K562 (cell line): ENCODE results near the gene SERPINF2. TPM values are rescaled to one million over a fixed set of nuclear protein-coding genes. Genes with fewer than 3 reads are reported as not detected.

ENCODE experiments used
- ATAC-seq: fragments of 200-7000 bp; cut with Tn5 transposase; 3 replicates; pipeline ENCODE4 v1.9.1; 2020; ENCODE audit warnings: moderate library complexity
- BruUV-seq: library from RNA; stranded (reverse); fragments of 400-500 nt; replicated peaks from 2 replicates; lab custom pipeline; 2021; lab: Mats Ljungman, UMichigan
- CTCF ChIA-PET: fragments of 300-600 bp; formaldehyde crosslinking; extraction: SDS; loops from one replicate; lab custom pipeline; 2021; ENCODE audit warnings: low intra/inter-chr PET ratio; lab: Yijun Ruan, JAX
- POLR2A ChIA-PET: fragments of 300-600, 350-650 bp; sonication (Branson Sonifier 250); formaldehyde crosslinking; extraction: SDS; loops from one replicate; lab custom pipeline; 2021; ENCODE audit warnings: antibody characterized with exemption, inconsistent platforms; lab: Yijun Ruan, JAX
- DNase-seq, 4 experiments: peaks; one replicate each; pipeline versions ENCODE4 v3.0.0 to v3.0.0-alpha.2; 2011 to 2018; ENCODE audit warnings: low spot score in 3 of 4, mixed read lengths in 3 of 4; ENCODE audit errors: extremely low read depth in 1 of 4
- FAIRE-seq: peaks from 2 replicates; lab custom pipeline; 2011; peaks lifted over from hg19 to GRCh38; lab: Jason Lieb, UNC
- H2AFZ ChIP-seq: 2 replicates; pipeline ENCODE4 v1.6.0; 2011; ENCODE audit warnings: low read depth, low read length, control low read depth, inconsistent platforms
- H3K27ac ChIP-seq: fragments of 200-600 bp; 3 replicates; pipeline ENCODE4 v1.8.0; 2011; ENCODE audit warnings: low read depth, mild to moderate bottlenecking, control low read depth, inconsistent platforms, low read length, moderate library complexity, mixed read lengths; ENCODE audit errors: extremely low read depth
- H3K27me3 ChIP-seq, 2 experiments: fragments of 300-600 bp in 1 of 2; 2 replicates in 1 of 2; 3 replicates in 1 of 2; pipeline versions ENCODE4 v1.6.0 to v1.8.0; 2011; ENCODE audit warnings: inconsistent platforms in 2 of 2, low read length in 2 of 2, mild to moderate bottlenecking in 1 of 2, mixed read lengths in 1 of 2, moderate library complexity in 1 of 2; ENCODE audit not compliant: control insufficient read depth in 2 of 2, insufficient read depth in 2 of 2
- H3K36me3 ChIP-seq: fragments of 300-600 bp; 3 replicates; pipeline ENCODE4 v1.8.0; 2011; ENCODE audit warnings: mild to moderate bottlenecking, low read length, inconsistent platforms; ENCODE audit not compliant: control insufficient read depth, insufficient read depth
- H3K4me1 ChIP-seq, 2 experiments: fragments of 200-600 bp in 1 of 2; replicated peaks in 1 of 2; 2 replicates in 1 of 2; 3 replicates in 1 of 2; pipeline versions ENCODE4 v1.5.1 to v1.8.0; 2011; ENCODE audit warnings: inconsistent platforms in 2 of 2, low read length in 2 of 2, mild to moderate bottlenecking in 1 of 2, mixed read lengths in 1 of 2, moderate library complexity in 1 of 2; ENCODE audit not compliant: control insufficient read depth in 2 of 2, insufficient read depth in 2 of 2
- H3K4me2 ChIP-seq: 2 replicates; pipeline ENCODE4 v1.6.1; 2011; ENCODE audit warnings: low read length, control low read depth, inconsistent platforms, mixed read lengths; ENCODE audit not compliant: insufficient read depth
- H3K4me3 ChIP-seq: fragments of 200-600 bp; sonication (generic), shearing (Covaris generic); 2 replicates; pipeline ENCODE4 v1.5.1; 2016; ENCODE audit warnings: control low read depth, inconsistent platforms
- H3K79me2 ChIP-seq: fragments of 200-600 bp; 3 replicates; pipeline ENCODE4 v1.8.0; 2011; ENCODE audit warnings: low read length, inconsistent platforms; ENCODE audit not compliant: control insufficient read depth, insufficient read depth
- H3K9ac ChIP-seq, 2 experiments: 2 replicates each; pipeline versions ENCODE4 v1.6.0 to v1.6.1; 2011; ENCODE audit warnings: low read depth in 2 of 2, low read length in 2 of 2, control low read depth in 1 of 2, inconsistent platforms in 1 of 2, mild to moderate bottlenecking in 1 of 2, mixed read lengths in 1 of 2; ENCODE audit not compliant: insufficient read depth in 1 of 2
- H3K9me1 ChIP-seq: one replicate; pipeline ENCODE4 v1.6.0; 2011; ENCODE audit warnings: inconsistent platforms, mild to moderate bottlenecking, low read length, moderate library complexity; ENCODE audit not compliant: control insufficient read depth, insufficient read depth
- H3K9me3 ChIP-seq: replicated peaks from 2 replicates; pipeline ENCODE4 v1.5.1; 2011; ENCODE audit warnings: low read depth, low read length, inconsistent platforms; ENCODE audit not compliant: control insufficient read depth, insufficient read depth
- H4K20me1 ChIP-seq: replicated peaks from 2 replicates; pipeline ENCODE4 v1.6.1; 2011; ENCODE audit warnings: low read length, inconsistent platforms, mixed read lengths; ENCODE audit not compliant: control insufficient read depth, insufficient read depth
- POLR2G ChIP-seq: fragments of 200-400 bp; formaldehyde crosslinking; IDR thresholded peaks from 2 replicates; pipeline ENCODE4 v1.6.1; 2017; ENCODE audit warnings: low read depth, mild to moderate bottlenecking, antibody characterized with exemption, low read length, moderate library complexity
- PRDM10 ChIP-seq: fragments of 450-650 bp; IDR thresholded peaks from 2 replicates; pipeline ENCODE4 v1.6.1; 2018; ENCODE audit not compliant: partially characterized antibody
- SNRNP70 ChIP-seq: fragments of 200-400 bp; formaldehyde crosslinking; optimal IDR thresholded peaks from 2 replicates; pipeline ENCODE3; 2017; ENCODE audit warnings: low read depth, low read length
- ZBTB12 ChIP-seq: fragments of 250-450 bp; sonication (Bioruptor Pico); IDR thresholded peaks from 2 replicates; pipeline ENCODE4 v1.4.0; 2020
- ZNF263 ChIP-seq: sonication (generic); formaldehyde crosslinking; IDR thresholded peaks from 2 replicates; pipeline ENCODE4 v1.8.0; 2022; ENCODE audit warnings: mild to moderate bottlenecking, missing genetic modification reagents, borderline replicate concordance
- WGBS: fragments of 100-300 bp; shearing (Covaris generic); methylation state at CpG from one replicate; pipeline ENCODE4 v1.1.6; 2016; ENCODE audit warnings: low coverage, mixed read lengths; ENCODE audit not compliant: insufficient coverage; ENCODE audit errors: missing lambda C conversion rate; 5-methylcytosine and 5-hydroxymethylcytosine counted together
- in situ Hi-C: fragments of 300-500 bp; cut with MboI; formaldehyde crosslinking; loops from 4 replicates; pipeline ENCODE4 v1.15.0; 2018; ENCODE audit warnings: inconsistent platforms, mixed read lengths
- intact Hi-C: fragments of 100-400 bp; cut with micrococcal nuclease; formaldehyde crosslinking; loops from 2 replicates; pipeline ENCODE4 v1.14.2; 2022
- polyA plus RNA-seq, 8 experiments: library from polyadenylated mRNA; depleted of rRNA in 4 of 8; stranded (reverse) in 5 of 8; unstranded in 3 of 8; fragments of >200 nt; fragmentation: Nextera tagmentation in 2 of 8; fragmentation: Illumina TruSeq in 1 of 8; extraction: Ambion mirVana in 2 of 8; extraction: Trizol in 1 of 8; gene quantifications; 2 replicates each; pipeline versions ENCODE4 v1.2.1 to v1.2.3, GENCODE V29; 2011 to 2014; ENCODE audit warnings: inconsistent platforms in 1 of 8, missing spikeins in 1 of 8
- total RNA-seq, 7 experiments: library from RNA; depleted of rRNA in 6 of 7; stranded (reverse); fragments of >200 nt in 6 of 7; fragmentation: Illumina TruSeq in 2 of 7; extraction: Trizol in 2 of 7; gene quantifications; 2 replicates each; pipeline versions ENCODE4 v1.2.1 to v1.2.3, GENCODE V29; 2011 to 2021; ENCODE audit warnings: low replicate concordance in 1 of 7

The SERPINF2 gene
- total and polyA plus RNA-seq, 9 of the 15 experiments (the other 6 are each of a cell fraction or from before 2014, with no cell fraction given), result 0.22 TPM; not detected in 8

DNA sequence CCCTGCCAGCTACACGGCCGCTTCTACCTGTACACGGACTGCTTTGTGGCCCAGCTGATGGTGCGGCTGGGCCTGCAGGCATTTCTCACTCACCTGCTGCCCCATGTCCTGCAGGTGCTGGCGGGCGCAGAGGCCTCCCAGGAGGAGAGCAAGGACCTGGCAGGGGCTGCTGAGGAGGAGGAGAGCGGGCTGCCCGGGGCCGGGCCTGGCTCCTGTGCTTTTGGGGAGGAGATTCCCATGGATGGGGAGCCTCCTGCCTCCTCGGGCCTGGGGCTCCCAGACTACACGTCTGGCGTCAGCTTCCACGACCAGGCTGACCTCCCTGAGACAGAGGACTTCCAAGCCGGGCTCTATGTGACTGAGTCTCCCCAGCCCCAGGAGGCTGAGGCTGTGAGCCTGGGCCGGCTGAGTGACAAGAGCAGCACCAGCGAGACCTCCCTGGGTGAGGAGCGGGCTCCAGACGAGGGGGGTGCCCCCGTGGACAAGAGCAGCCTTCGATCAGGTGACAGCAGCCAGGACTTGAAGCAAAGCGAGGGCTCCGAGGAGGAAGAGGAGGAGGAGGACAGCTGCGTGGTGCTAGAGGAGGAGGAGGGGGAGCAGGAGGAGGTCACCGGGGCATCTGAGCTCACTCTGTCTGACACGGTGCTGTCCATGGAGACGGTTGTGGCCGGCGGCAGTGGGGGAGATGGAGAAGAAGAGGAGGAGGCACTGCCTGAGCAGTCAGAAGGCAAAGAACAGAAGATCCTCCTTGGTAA is 14.6 kb upstream of the SERPINF2 start:
- 76% methylated on average over 7 of the region's 28 CpGs for WGBS
- H3K4me3 ChIP-seq, result no peak overlapping the region
- H3K9ac ChIP-seq, result peak overlapping the region in 1 of 2 experiments; percentile 82; a peak in 2 of 4 replicates
- H3K27ac ChIP-seq, result peak overlapping the region; percentile 41; the same call in 2 of the 3 replicates
- no TSS peak for BruUV-seq
- H3K9me1 ChIP-seq, result no peaks in the 10 kb centered on the region
- ChIA-PET CTCF (no interaction called here), POLR2A (interaction anchor here (1.0 to 4.4 kb wide), 3 partner anchors 9 to 101 kb away, joined by 3 to 25 read pairs (median 3); partner anchors contain the start of genes RPA1 and SMYD4)
- H3K9me3 ChIP-seq, result no peaks in the 10 kb centered on the region
- intact Hi-C loops, result no loop called here
- peaks cover 26 to 84% of the 10 kb centered on the region in 2 experiments for H3K4me1 ChIP-seq
- in situ Hi-C loops, result no loop called here
- peak in 1 of 4 experiments; percentile 37 for DNase-seq
- no peaks in the 10 kb centered on the region for H3K27me3 ChIP-seq
- no peak overlapping the region for H3K4me2 ChIP-seq
- peaks cover 15% of the 10 kb centered on the region; the same call in 2 of the 3 replicates for H3K79me2 ChIP-seq
- peaks cover 14% of the 10 kb centered on the region; the same call in 1 of the 3 replicates for H3K36me3 ChIP-seq
- no peak for ATAC-seq
- H4K20me1 ChIP-seq, result no peaks in the 10 kb centered on the region
- no peak overlapping the region for H2AFZ ChIP-seq
- TF ChIP-seq POLR2G (peak; percentile 41; the same call in 1 of the 2 replicates), SNRNP70 (no peak), ZBTB12 (no peak), ZNF263 (CRISPR knock-in tag) (peak; percentile 96), PRDM10 (peak; percentile 13)
- FAIRE-seq, result peak; percentile 54
